B cell (primary cell): ENCODE measurements around the gene COG4. TPM values are rescaled to one million over a fixed set of nuclear protein-coding genes. Genes with fewer than 3 reads are reported as not detected.

Source experiments
- ATAC-seq: fragments of 200-7000 bp; cut with Tn5 transposase; one replicate; pipeline ENCODE4 v1.10.0; 2021; ENCODE audit warnings: low read depth, mild to moderate bottlenecking, moderate number of reproducible peaks, moderate library complexity
- CTCF ChIA-PET: fragments of 350-600 bp; sonication (Branson Sonifier 250); formaldehyde crosslinking; loops from one replicate; lab custom pipeline; 2021; ENCODE audit warnings: antibody characterized with exemption, inconsistent platforms; lab: Charles Lee
- POLR2A ChIA-PET: fragments of 350-600 bp; sonication (Branson Sonifier 250); formaldehyde crosslinking; loops from one replicate; lab custom pipeline; 2021; ENCODE audit warnings: antibody characterized with exemption; lab: Charles Lee
- DNase-seq: peaks from one replicate; pipeline ENCODE4 v3.0.0; 2013
- H2AFZ ChIP-seq: 2 replicates; pipeline ENCODE4 v1.6.1; 2012; ENCODE audit warnings: mild to moderate bottlenecking, low read depth, low read length; ENCODE audit not compliant: insufficient read depth, poor library complexity, severe bottlenecking
- H3K27ac ChIP-seq, 2 donors: 1 replicate in 1 of 2; 2 replicates in 1 of 2; pipeline ENCODE4 v1.5.1; 2012 to 2013; ENCODE audit warnings: low read length in 2 of 2, mild to moderate bottlenecking in 2 of 2, moderate library complexity in 1 of 2
- H3K27me3 ChIP-seq, 4 experiments: fragments of 200-600 bp in 1 of 4; sonication (generic) in 1 of 4; replicated peaks in 1 of 4; 1 replicate in 2 of 4; 2 replicates in 2 of 4; pipeline versions ENCODE4 v1.6.1 to v1.7.0; 2013 to 2016; ENCODE audit warnings: low read length in 3 of 4, mild to moderate bottlenecking in 2 of 4, mixed read lengths in 1 of 4, moderate library complexity in 1 of 4; ENCODE audit not compliant: insufficient read depth in 4 of 4, control insufficient read depth in 3 of 4; ENCODE audit errors: control extremely low read depth in 1 of 4
- H3K36me3 ChIP-seq, 2 experiments: replicated peaks in 1 of 2; 1 replicate in 1 of 2; 2 replicates in 1 of 2; pipeline versions ENCODE4 v1.6.1 to v1.7.1; 2013; ENCODE audit warnings: low read length in 1 of 2; ENCODE audit not compliant: insufficient read depth in 2 of 2, control insufficient read depth in 1 of 2; ENCODE audit errors: control extremely low read depth in 1 of 2, extremely low read depth in 1 of 2
- H3K4me1 ChIP-seq, 2 donors: fragments of 200-600 bp in 1 of 2; sonication (generic) in 1 of 2; 1 replicate in 1 of 2; 2 replicates in 1 of 2; pipeline versions ENCODE4 v1.5.1 to v1.6.1; 2013 to 2017; ENCODE audit warnings: low read length in 2 of 2; ENCODE audit not compliant: control insufficient read depth in 2 of 2, insufficient read depth in 2 of 2
- H3K4me2 ChIP-seq: replicated peaks from 2 replicates; pipeline ENCODE3; 2012; ENCODE audit warnings: mild to moderate bottlenecking, low read depth, low read length; ENCODE audit not compliant: poor library complexity, severe bottlenecking
- H3K4me3 ChIP-seq, 5 experiments: fragments of 200-600 bp in 1 of 5; sonication (generic) in 1 of 5; 1 replicate in 3 of 5; 2 replicates in 2 of 5; pipeline versions ENCODE4 v1.5.1 to v1.7.0; 2011 to 2016; ENCODE audit warnings: low read length in 4 of 5, mild to moderate bottlenecking in 4 of 5, low read depth in 2 of 5, control low read depth in 1 of 5, moderate library complexity in 1 of 5; ENCODE audit not compliant: insufficient read depth in 1 of 5; ENCODE audit errors: control extremely low read depth in 1 of 5, extremely low read depth in 1 of 5
- H3K79me2 ChIP-seq: fragments of 200-600 bp; sonication (generic); one replicate; pipeline ENCODE4 v1.6.0; 2016; ENCODE audit warnings: low read length; ENCODE audit not compliant: control insufficient read depth, insufficient read depth
- H3K9ac ChIP-seq: fragments of 200-600 bp; sonication (generic); 2 replicates; pipeline ENCODE4 v1.6.1; 2017; ENCODE audit warnings: mild to moderate bottlenecking, low read length, moderate library complexity
- H3K9me3 ChIP-seq, 3 donors: one replicate each; pipeline versions ENCODE4 v1.6.1 to v1.7.1; 2013; ENCODE audit warnings: low read length in 2 of 3; ENCODE audit not compliant: control insufficient read depth in 2 of 3, insufficient read depth in 1 of 3; ENCODE audit errors: control extremely low read depth in 1 of 3
- H4K20me1 ChIP-seq: 2 replicates; pipeline ENCODE4 v1.6.0; 2012; ENCODE audit warnings: mild to moderate bottlenecking, low read length; ENCODE audit not compliant: insufficient read depth, control insufficient read depth, poor library complexity, severe bottlenecking
- H3K27ac Mint-ChIP-seq: one replicate; pipeline ENCODE4 v1.8.0; 2021; ENCODE audit warnings: mixed read lengths
- H3K27me3 Mint-ChIP-seq: one replicate; pipeline ENCODE4 v1.8.0; 2021; ENCODE audit warnings: mixed read lengths
- H3K4me1 Mint-ChIP-seq: one replicate; pipeline ENCODE4 v1.8.0; 2021; ENCODE audit warnings: mixed read lengths
- H3K4me3 Mint-ChIP-seq: one replicate; pipeline ENCODE4 v1.8.0; 2021; ENCODE audit warnings: mixed read lengths
- H3K9me3 Mint-ChIP-seq: one replicate; pipeline ENCODE4 v1.8.0; 2022; ENCODE audit warnings: mixed read lengths; ENCODE audit not compliant: insufficient read depth
- CTCF ChIP-seq: fragments of 200-600 bp; IDR thresholded peaks from one replicate; pipeline ENCODE4 v1.8.0; 2022; ENCODE audit warnings: antibody characterized with exemption, mild to moderate bottlenecking
- EZH2 ChIP-seq: IDR thresholded peaks from 2 replicates; pipeline ENCODE4 v1.6.1; 2012; ENCODE audit warnings: borderline replicate concordance, low read depth, mild to moderate bottlenecking, moderate library complexity, low read length; ENCODE audit not compliant: insufficient read depth, poor library complexity, severe bottlenecking
- WGBS: methylation state at CpG from one replicate; pipeline ENCODE4 v1.1.5; 2013; ENCODE audit warnings: missing lambda C conversion rate; ENCODE audit not compliant: insufficient coverage; 5-methylcytosine and 5-hydroxymethylcytosine counted together
- intact Hi-C: fragments of 100-400 bp; cut with micrococcal nuclease; formaldehyde crosslinking; loops from one replicate; pipeline ENCODE4 v1.10.0; 2022
- polyA plus RNA-seq: library from polyadenylated mRNA; depleted of rRNA; stranded (reverse); fragments of >200 nt; gene quantifications from 2 replicates; pipeline ENCODE4 v1.2.3, GENCODE V29; 2012
- total RNA-seq, 2 donors: library from RNA; stranded (reverse); fragments of 120-200 nt in 1 of 2; gene quantifications; 1 replicate in 1 of 2; 2 replicates in 1 of 2; pipeline versions ENCODE4 v1.2.3 to v1.2.4, GENCODE V29; 2013 to 2022

COG4 gene
- total and polyA plus RNA-seq, 2 donors (not counting 1 experiment from before 2014, with no cell fraction given), result 49.4 to 60.6 TPM

- ATAC-seq, result no peak
- Histone ChIP-seq H3K9ac (no peak overlapping the region), H3K27me3 (no peaks in the 10 kb centered on the region), H3K4me1 (no peaks in the 10 kb centered on the region), H3K79me2 (no peaks in the 10 kb centered on the region), H3K4me3 (no peak overlapping the region), H3K27ac (no peak overlapping the region), H4K20me1 (no peaks in the 10 kb centered on the region), H2AFZ (no peak overlapping the region), H3K36me3 (peaks cover 8 to 51% of the 10 kb centered on the region in 2 experiments), H3K9me3 (no peaks in the 10 kb centered on the region), H3K4me2 (no peak overlapping the region)
- ChIA-PET CTCF (interaction anchor here (0.7 kb wide), 1 partner anchor 86 kb away, joined by 5 read pairs; no protein-coding TSS in a partner anchor), POLR2A (no interaction called here)
- TF ChIP-seq CTCF (no peak), EZH2 (no peak)
- no peaks in the 10 kb centered on the region for H3K27me3 Mint-ChIP-seq
- no peak overlapping the region for H3K27ac Mint-ChIP-seq
- no peak overlapping the region for H3K4me3 Mint-ChIP-seq
- no peaks in the 10 kb centered on the region for H3K4me1 Mint-ChIP-seq
- H3K9me3 Mint-ChIP-seq, result no peaks in the 10 kb centered on the region
- no peak for DNase-seq
- WGBS, result 97% methylated on average over 14 of the region's 17 CpGs
- intact Hi-C loops, result no loop called here
These were observed 42.9 kb downstream of the COG4 start for GRCh38 chr16:70480127-70481105.

GRCh38 chr16:70478912-70479341 lies 44.4 kb downstream of the COG4 start:
- Histone ChIP-seq H3K36me3 (peaks cover 8 to 47% of the 10 kb centered on the region in 2 experiments), H4K20me1 (no peaks in the 10 kb centered on the region), H3K9me3 (no peaks in the 10 kb centered on the region), H3K79me2 (no peaks in the 10 kb centered on the region), H3K4me2 (no peak overlapping the region), H3K27ac (no peak overlapping the region), H3K4me1 (no peaks in the 10 kb centered on the region), H3K27me3 (no peaks in the 10 kb centered on the region), H2AFZ (no peak overlapping the region), H3K4me3 (no peak overlapping the region), H3K9ac (no peak overlapping the region)
- Mint-ChIP-seq H3K27ac (no peak overlapping the region), H3K4me3 (no peak overlapping the region), H3K27me3 (no peaks in the 10 kb centered on the region), H3K9me3 (no peaks in the 10 kb centered on the region), H3K4me1 (no peaks in the 10 kb centered on the region)
- ChIA-PET CTCF (no interaction called here), POLR2A (interaction anchor here (0.6 kb wide), 1 partner anchor 105 kb away, joined by 8 read pairs; no protein-coding TSS in a partner anchor)
- ATAC-seq (no peak), DNase-seq (no peak)
- TF ChIP-seq EZH2 (no peak), CTCF (no peak)
- intact Hi-C loops, result no loop called here
- WGBS, result 82% methylated on average over 10 of the region's 10 CpGs
